ENCODE measurements around the gene TJP3.

GRCh38 chr19:3708207-3708931 is at the start of gene TJP3:
- TF ChIP-seq CTCF (IDR thresholded peaks at IDR 0.05; ENCODE audit: low read length), result peak; percentile 23; the same call in 1 of the 2 replicates
- TF ChIP-seq EZH2 (optimal IDR thresholded peaks at IDR 0.05; ENCODE audit: low read depth, low read length), result no peak
- no peak for TF ChIP-seq EZH2phosphoT487 (IDR thresholded peaks at IDR 0.05; ENCODE audit: low read length)
